Measurements from ENCODE around the gene DUSP15. TPM values are rescaled to one million over a fixed set of nuclear protein-coding genes. Genes with fewer than 3 reads are reported as not detected.

DUSP15 gene
- total and polyA plus RNA-seq, 4 donors = 0.35 to 0.61 (median 0.42) TPM; not detected in 1

DNA sequence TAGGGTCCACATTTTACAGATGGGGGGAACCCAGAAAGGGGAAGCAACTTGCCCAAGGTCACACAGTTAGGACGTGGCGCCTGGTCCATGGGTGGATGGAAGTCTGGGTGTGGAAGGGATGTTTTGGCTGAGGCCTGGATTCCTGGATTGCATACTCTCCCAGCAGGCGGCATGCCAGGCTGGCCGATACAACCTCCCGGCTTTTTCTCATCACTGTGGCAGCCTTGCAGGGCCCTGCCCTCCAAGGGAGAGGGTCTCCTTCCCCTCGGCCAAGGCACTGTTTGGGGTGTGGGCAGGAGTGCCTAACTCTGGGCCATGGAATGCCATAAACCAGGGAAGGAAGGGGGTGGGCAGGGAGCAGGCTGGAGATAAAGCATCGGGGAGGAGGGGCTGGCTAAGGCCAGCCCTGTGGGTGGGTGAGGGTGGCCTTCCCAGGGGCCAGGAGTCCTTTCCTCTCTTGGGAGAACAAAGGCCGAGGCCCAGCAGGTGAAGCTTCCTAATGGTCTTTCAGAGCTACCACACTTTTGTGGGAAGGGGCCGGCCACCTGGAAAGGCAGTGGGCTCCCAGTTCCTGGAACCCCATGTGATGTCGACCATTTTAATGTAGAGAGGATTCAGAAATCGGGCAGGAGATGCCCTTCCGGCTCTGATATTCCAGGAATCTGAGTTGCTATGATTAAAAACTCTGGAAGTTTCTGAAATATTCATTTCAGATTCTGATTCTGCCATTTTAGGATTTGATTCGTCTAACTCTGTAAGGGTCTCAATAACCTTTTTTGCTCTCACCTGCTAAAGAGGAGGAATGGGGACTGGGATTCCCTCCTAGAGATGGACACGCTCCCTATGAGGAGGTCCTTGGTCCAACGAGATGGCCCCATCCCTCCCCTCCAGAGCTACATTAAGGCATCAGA lies 29.2 kb downstream of the DUSP15 start:
- Histone ChIP-seq H3K36me3 (ENCODE audit: control insufficient read depth in 4 of 4, insufficient read depth in 3 of 4, low read depth in 1 of 4, low read length in 3 of 4) (no peaks in the 10 kb centered on the region), H3K27ac (ENCODE audit: low read depth in 1 of 2, low read length in 2 of 2) (peak overlapping the region in 1 of 2 donors; percentile 34), H3K4me1 (ENCODE audit: control insufficient read depth in 4 of 4, insufficient read depth in 4 of 4, low read length in 3 of 4) (no peaks in the 10 kb centered on the region), H3K9me3 (ENCODE audit: control insufficient read depth in 4 of 4, low read length in 3 of 4) (no peaks in the 10 kb centered on the region), H3K4me3 (ENCODE audit: low read depth in 1 of 3, low read length in 3 of 3) (no peak overlapping the region), H3K27me3 (ENCODE audit: control insufficient read depth in 4 of 4, insufficient read depth in 4 of 4, low read length in 3 of 4) (peaks cover 0 to 3% (median 0%) of the 10 kb centered on the region in 4 donors), H3K9ac (ENCODE audit: low read depth in 1 of 2, low read length in 2 of 2) (no peak overlapping the region)
- no peak for DNase-seq (ENCODE audit: low spot score)
- TF ChIP-seq, protein P1, sequence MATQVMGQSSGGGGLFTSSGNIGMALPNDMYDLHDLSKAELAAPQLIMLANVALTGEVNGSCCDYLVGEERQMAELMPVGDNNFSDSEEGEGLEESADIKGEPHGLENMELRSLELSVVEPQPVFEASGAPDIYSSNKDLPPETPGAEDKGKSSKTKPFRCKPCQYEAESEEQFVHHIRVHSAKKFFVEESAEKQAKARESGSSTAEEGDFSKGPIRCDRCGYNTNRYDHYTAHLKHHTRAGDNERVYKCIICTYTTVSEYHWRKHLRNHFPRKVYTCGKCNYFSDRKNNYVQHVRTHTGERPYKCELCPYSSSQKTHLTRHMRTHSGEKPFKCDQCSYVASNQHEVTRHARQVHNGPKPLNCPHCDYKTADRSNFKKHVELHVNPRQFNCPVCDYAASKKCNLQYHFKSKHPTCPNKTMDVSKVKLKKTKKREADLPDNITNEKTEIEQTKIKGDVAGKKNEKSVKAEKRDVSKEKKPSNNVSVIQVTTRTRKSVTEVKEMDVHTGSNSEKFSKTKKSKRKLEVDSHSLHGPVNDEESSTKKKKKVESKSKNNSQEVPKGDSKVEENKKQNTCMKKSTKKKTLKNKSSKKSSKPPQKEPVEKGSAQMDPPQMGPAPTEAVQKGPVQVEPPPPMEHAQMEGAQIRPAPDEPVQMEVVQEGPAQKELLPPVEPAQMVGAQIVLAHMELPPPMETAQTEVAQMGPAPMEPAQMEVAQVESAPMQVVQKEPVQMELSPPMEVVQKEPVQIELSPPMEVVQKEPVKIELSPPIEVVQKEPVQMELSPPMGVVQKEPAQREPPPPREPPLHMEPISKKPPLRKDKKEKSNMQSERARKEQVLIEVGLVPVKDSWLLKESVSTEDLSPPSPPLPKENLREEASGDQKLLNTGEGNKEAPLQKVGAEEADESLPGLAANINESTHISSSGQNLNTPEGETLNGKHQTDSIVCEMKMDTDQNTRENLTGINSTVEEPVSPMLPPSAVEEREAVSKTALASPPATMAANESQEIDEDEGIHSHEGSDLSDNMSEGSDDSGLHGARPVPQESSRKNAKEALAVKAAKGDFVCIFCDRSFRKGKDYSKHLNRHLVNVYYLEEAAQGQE (IDR thresholded peaks at IDR 0.05) = no peak
- TF ChIP-seq YY1 (IDR thresholded peaks at IDR 0.05) (no peak), RAD21 (IDR thresholded peaks at IDR 0.05) (no peak), GABPA (IDR thresholded peaks at IDR 0.05 in 1 of 2, conservative IDR thresholded peaks at IDR 0.05 in 1 of 2) (no peak), TAF1 (conservative IDR thresholded peaks at IDR 0.05) (no peak), FOXA2 (IDR thresholded peaks at IDR 0.05) (no peak), HNF4A (conservative IDR thresholded peaks at IDR 0.05) (no peak), FOXA1 (IDR thresholded peaks at IDR 0.05) (no peak), SP1 (IDR thresholded peaks at IDR 0.05) (no peak), EGR1 (IDR thresholded peaks at IDR 0.05; ENCODE audit: low read depth in 2 of 2) (no peak), NR2F2 (IDR thresholded peaks at IDR 0.05) (no peak), JUND (IDR thresholded peaks at IDR 0.05) (no peak)
- WGBS = 79% methylated on average over 15 of the region's 15 CpGs

DNA sequence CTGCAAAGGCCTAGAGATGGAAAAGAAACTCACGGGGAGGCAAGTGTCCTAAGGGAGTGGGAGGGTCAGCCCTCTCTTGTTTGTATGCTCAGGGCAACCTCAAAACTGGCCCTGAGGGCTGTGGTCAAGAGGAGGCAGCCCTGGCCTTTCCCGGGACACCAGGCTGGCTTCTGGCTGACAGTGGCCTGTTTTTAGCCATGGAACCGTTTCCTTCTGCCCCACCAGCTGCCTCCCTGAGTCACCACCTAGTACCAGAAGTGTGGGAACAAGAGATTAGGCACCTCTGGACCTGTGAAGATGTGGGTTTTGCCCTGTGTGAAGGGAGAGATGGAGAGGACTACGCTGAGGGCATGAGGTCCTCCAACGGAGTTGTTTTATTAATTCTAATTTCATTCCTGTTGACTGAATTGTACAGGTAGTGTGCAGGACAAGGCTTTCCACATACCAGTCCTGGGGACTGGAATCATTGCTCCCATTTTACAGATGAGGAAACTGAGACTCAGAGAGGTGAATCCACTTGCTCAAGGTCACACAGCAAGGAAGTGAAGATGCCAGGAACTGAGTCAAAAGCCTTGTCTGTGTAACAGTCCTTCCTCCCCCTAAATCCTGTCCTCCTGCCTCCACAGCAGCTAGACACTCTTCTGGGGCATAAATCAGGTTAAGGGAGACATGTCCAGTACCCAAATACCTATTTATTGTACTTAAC lies 30.4 kb downstream of the DUSP15 start:
- no peaks in the 10 kb centered on the region for H3K36me3 ChIP-seq (ENCODE audit: control insufficient read depth in 4 of 4, insufficient read depth in 3 of 4, low read depth in 1 of 4, low read length in 3 of 4)
- TF ChIP-seq GABPA (IDR thresholded peaks at IDR 0.05 in 1 of 2, conservative IDR thresholded peaks at IDR 0.05 in 1 of 2) = no peak
- TF ChIP-seq, protein P2, sequence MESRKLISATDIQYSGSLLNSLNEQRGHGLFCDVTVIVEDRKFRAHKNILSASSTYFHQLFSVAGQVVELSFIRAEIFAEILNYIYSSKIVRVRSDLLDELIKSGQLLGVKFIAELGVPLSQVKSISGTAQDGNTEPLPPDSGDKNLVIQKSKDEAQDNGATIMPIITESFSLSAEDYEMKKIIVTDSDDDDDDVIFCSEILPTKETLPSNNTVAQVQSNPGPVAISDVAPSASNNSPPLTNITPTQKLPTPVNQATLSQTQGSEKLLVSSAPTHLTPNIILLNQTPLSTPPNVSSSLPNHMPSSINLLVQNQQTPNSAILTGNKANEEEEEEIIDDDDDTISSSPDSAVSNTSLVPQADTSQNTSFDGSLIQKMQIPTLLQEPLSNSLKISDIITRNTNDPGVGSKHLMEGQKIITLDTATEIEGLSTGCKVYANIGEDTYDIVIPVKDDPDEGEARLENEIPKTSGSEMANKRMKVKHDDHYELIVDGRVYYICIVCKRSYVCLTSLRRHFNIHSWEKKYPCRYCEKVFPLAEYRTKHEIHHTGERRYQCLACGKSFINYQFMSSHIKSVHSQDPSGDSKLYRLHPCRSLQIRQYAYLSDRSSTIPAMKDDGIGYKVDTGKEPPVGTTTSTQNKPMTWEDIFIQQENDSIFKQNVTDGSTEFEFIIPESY (IDR thresholded peaks at IDR 0.05) = no peak
- no peak for TF ChIP-seq SP1 (IDR thresholded peaks at IDR 0.05)
- TF ChIP-seq FOXA2 (IDR thresholded peaks at IDR 0.05) = no peak
- TF ChIP-seq HNF4A (conservative IDR thresholded peaks at IDR 0.05) = no peak
- TF ChIP-seq TAF1 (conservative IDR thresholded peaks at IDR 0.05) = no peak
- TF ChIP-seq YY1 (IDR thresholded peaks at IDR 0.05) = no peak
- TF ChIP-seq, protein P1 (IDR thresholded peaks at IDR 0.05) = no peak
- TF ChIP-seq, protein P3, sequence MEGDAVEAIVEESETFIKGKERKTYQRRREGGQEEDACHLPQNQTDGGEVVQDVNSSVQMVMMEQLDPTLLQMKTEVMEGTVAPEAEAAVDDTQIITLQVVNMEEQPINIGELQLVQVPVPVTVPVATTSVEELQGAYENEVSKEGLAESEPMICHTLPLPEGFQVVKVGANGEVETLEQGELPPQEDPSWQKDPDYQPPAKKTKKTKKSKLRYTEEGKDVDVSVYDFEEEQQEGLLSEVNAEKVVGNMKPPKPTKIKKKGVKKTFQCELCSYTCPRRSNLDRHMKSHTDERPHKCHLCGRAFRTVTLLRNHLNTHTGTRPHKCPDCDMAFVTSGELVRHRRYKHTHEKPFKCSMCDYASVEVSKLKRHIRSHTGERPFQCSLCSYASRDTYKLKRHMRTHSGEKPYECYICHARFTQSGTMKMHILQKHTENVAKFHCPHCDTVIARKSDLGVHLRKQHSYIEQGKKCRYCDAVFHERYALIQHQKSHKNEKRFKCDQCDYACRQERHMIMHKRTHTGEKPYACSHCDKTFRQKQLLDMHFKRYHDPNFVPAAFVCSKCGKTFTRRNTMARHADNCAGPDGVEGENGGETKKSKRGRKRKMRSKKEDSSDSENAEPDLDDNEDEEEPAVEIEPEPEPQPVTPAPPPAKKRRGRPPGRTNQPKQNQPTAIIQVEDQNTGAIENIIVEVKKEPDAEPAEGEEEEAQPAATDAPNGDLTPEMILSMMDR (IDR thresholded peaks at IDR 0.05; ENCODE audit: low read depth, low read length, missing input control) = no peak
- TF ChIP-seq, protein P4, sequence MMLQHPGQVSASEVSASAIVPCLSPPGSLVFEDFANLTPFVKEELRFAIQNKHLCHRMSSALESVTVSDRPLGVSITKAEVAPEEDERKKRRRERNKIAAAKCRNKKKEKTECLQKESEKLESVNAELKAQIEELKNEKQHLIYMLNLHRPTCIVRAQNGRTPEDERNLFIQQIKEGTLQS (IDR thresholded peaks at IDR 0.05) = no peak
- no peak for TF ChIP-seq RXRA (IDR thresholded peaks at IDR 0.05)
- TF ChIP-seq, protein P5, sequence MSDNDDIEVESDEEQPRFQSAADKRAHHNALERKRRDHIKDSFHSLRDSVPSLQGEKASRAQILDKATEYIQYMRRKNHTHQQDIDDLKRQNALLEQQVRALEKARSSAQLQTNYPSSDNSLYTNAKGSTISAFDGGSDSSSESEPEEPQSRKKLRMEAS (IDR thresholded peaks at IDR 0.05) = no peak
- TF ChIP-seq NR2F2 (IDR thresholded peaks at IDR 0.05) = no peak
- TF ChIP-seq HNF4G (IDR thresholded peaks at IDR 0.05) = no peak
- TF ChIP-seq RAD21 (IDR thresholded peaks at IDR 0.05) = no peak
- no peak for TF ChIP-seq FOXA1 (IDR thresholded peaks at IDR 0.05)

More for the DNA sequence above, 30.4 kb downstream of the DUSP15 start:
- H3K27ac ChIP-seq (ENCODE audit: low read depth in 1 of 2, low read length in 2 of 2) = no peak overlapping the region
- no peak for DNase-seq (ENCODE audit: low spot score)
- peaks cover 0 to 3% (median 0%) of the 10 kb centered on the region in 4 donors for H3K27me3 ChIP-seq (ENCODE audit: control insufficient read depth in 4 of 4, insufficient read depth in 4 of 4, low read length in 3 of 4)
- no peak overlapping the region for H3K9ac ChIP-seq (ENCODE audit: low read depth in 1 of 2, low read length in 2 of 2)
- no peaks in the 10 kb centered on the region for H3K9me3 ChIP-seq (ENCODE audit: control insufficient read depth in 4 of 4, low read length in 3 of 4)
- no peaks in the 10 kb centered on the region for H3K4me1 ChIP-seq (ENCODE audit: control insufficient read depth in 4 of 4, insufficient read depth in 4 of 4, low read length in 3 of 4)
- H3K4me3 ChIP-seq (ENCODE audit: low read depth in 1 of 3, low read length in 3 of 3) = no peak overlapping the region
- WGBS = 74% methylated on average over 5 of the region's 5 CpGs
